ENCODE results near the gene CFAP65. TPM values are rescaled to one million over a fixed set of nuclear protein-coding genes. Genes with fewer than 3 reads are reported as not detected.

The CFAP65 gene
- total RNA-seq, 4 donors from 2014 or later: 1.5 to 3.6 TPM; not detected in 2

GRCh38 chr2:219000569-219000960 is 40.8 kb downstream of the CFAP65 start:
- no peak for TF ChIP-seq POLR2A (IDR thresholded peaks at IDR 0.05)
- no peak for TF ChIP-seq CTCF (IDR thresholded peaks at IDR 0.05)
- Histone ChIP-seq H3K9me3 (no peaks in the 10 kb centered on the region), H3K4me3 (peak overlapping the region in 2 of 4 donors; percentile 48 to 60), H3K27me3 (peaks cover 0 to 24% of the 10 kb centered on the region in 2 donors), H3K4me1 (peaks cover 3 to 30% (median 25%) of the 10 kb centered on the region in 4 donors), H3K36me3 (no peaks in the 10 kb centered on the region), H3K27ac (peak overlapping the region in 3 of 4 donors; percentile 53 to 91 (median 80))
- no peak for DNase-seq

- H3K27ac ChIP-seq: peak overlapping the region in 2 of 4 donors; percentile 80 to 91
- H3K27me3 ChIP-seq: peaks cover 0 to 29% of the 10 kb centered on the region in 2 donors
- peak overlapping the region in 2 of 4 donors; percentile 48 to 60 for H3K4me3 ChIP-seq
- DNase-seq: no peak
- no peak for TF ChIP-seq POLR2A (IDR thresholded peaks at IDR 0.05)
- TF ChIP-seq CTCF (IDR thresholded peaks at IDR 0.05): no peak
- H3K4me1 ChIP-seq: peaks cover 3 to 30% (median 25%) of the 10 kb centered on the region in 4 donors
- H3K36me3 ChIP-seq: no peaks in the 10 kb centered on the region
- no peaks in the 10 kb centered on the region for H3K9me3 ChIP-seq
Measured at GRCh38 chr2:218999881-219000568, 41.3 kb downstream of the CFAP65 start.

DNA sequence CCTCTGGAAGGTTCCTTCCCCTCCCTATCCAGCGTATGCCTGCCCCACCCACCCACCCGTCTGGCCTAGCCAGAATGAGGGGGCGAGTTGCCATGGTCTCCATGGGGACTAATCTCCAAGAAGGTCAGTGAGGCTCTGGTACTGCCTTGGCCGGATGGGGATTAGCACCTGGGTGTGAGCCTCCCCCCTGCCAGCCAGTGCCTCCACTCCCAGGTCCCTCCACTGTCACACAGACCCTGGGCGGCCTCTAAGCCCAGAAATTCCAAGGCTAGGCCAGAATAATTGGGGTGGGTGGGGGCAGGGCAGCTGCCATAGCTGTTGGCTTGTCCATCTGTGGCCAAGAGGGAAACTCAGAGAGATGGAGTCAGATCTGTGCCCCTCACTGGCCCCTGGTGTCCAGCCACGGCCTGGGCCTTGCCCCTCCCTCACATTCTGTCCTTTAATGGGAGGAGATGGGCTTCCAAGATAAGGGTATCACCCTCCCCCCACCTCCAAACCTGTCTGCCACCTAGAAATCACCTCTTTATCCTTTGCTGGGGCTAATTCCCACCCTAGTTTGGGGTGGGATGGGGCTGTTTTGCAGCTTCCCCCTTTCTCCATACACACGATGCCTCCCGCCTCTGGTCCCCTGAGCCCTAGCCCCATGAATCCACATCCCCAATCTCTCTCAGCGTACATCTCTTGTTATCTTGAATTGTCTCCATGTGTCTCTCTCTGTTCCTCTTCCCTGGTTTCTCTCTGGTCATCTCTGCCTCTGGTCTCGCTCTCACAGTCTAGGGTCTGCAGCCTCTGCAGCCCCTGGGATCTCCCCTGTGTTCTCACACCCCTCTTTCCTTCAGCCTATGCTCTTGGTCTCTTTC is 42.1 kb downstream of the CFAP65 start:
- H3K27me3 ChIP-seq: peaks cover 0 to 33% of the 10 kb centered on the region in 2 donors
- no peak overlapping the region for H3K4me3 ChIP-seq
- H3K9me3 ChIP-seq: no peaks in the 10 kb centered on the region
- DNase-seq: no peak
- peaks cover 3 to 31% (median 25%) of the 10 kb centered on the region in 4 donors for H3K4me1 ChIP-seq
- H3K36me3 ChIP-seq: no peaks in the 10 kb centered on the region
- TF ChIP-seq POLR2A (IDR thresholded peaks at IDR 0.05) (no peak), CTCF (IDR thresholded peaks at IDR 0.05) (no peak)
- peak overlapping the region in 1 of 4 donors; percentile 91 for H3K27ac ChIP-seq

DNA sequence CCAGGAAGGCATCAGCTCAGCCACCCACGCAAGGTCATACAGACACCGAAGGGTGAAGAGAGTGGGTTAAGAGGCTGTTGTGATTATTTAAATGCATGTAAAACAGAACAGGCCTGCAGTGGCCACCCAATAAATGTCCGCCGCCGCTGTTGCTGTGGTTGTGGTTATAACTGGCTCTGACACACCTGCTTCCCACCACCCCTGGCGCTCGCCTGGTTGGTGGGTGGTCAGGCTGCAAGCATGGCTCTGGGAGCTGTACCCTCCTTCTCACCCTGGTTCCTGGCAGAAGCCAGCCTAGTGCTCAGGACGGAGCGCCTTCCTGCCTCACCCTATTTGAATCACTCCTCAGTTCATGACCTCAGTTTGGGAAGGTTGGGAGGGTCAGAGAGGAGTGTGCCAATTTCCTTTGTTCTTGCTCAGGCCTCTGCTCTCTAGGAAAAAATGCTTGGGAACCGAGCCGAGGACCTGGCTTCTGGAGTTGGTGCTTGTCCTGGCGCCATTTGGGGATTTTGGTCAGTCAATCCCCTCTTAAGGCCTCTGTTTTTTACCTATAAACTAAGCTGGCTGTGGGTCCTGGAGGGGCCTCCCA is 42.8 kb downstream of the CFAP65 start:
- TF ChIP-seq POLR2A (IDR thresholded peaks at IDR 0.05) (no peak), CTCF (IDR thresholded peaks at IDR 0.05) (no peak)
- Histone ChIP-seq H3K27ac (no peak overlapping the region), H3K27me3 (peaks cover 0 to 37% of the 10 kb centered on the region in 2 donors), H3K36me3 (no peaks in the 10 kb centered on the region), H3K4me1 (peaks cover 3 to 39% (median 27%) of the 10 kb centered on the region in 4 donors), H3K9me3 (no peaks in the 10 kb centered on the region), H3K4me3 (no peak overlapping the region)
- DNase-seq: no peak

DNA sequence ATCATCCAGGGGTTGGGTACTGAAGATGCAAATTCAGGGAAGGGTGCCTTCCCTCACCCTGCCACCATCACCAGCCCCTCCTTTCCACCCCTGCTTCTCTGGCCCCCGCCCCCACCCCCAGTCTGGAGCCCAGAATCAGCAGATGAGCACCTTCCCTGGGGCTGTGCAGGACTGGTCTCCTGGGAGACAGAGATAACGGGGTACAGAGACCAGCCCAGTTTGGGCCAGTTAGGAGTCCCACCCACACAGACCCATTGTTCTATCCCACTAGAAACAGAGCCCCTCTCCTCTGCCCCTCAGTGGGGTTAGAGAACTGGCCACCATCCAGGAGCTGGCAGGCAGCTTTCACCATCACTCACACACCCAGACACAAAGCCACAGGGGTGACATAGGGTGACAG is 43.6 kb downstream of the CFAP65 start:
- no peaks in the 10 kb centered on the region for H3K9me3 ChIP-seq
- peak overlapping the region in 1 of 4 donors; percentile 9 for H3K27ac ChIP-seq
- TF ChIP-seq CTCF (IDR thresholded peaks at IDR 0.05) (no peak), POLR2A (IDR thresholded peaks at IDR 0.05) (no peak)
- no peak overlapping the region for H3K4me3 ChIP-seq
- no peak for DNase-seq
- peaks cover 0 to 37% of the 10 kb centered on the region in 2 donors for H3K27me3 ChIP-seq
- H3K36me3 ChIP-seq: no peaks in the 10 kb centered on the region
- H3K4me1 ChIP-seq: peaks cover 3 to 41% (median 25%) of the 10 kb centered on the region in 4 donors
